HepG2 (cell line): Measurements from ENCODE around the gene DMPK. TPM values are rescaled to one million over a fixed set of nuclear protein-coding genes. Genes with fewer than 3 reads are reported as not detected.

Experiments
- BHLHE40 ChIP-seq: IDR thresholded peaks from 2 replicates; pipeline ENCODE4 v1.6.1; 2011; ENCODE audit warnings: low read length, improper control_type of control experiment
- CHCHD3 ChIP-seq: sonication (generic); formaldehyde crosslinking; IDR thresholded peaks from 2 replicates; pipeline ENCODE4 v1.8.0; 2022; ENCODE audit warnings: mild to moderate bottlenecking, missing genetic modification reagents, moderate library complexity
- CREB1 ChIP-seq, 2 experiments: fragments of 450-650 bp in 1 of 2; IDR thresholded peaks; 2 replicates each; pipeline ENCODE4 v1.6.1; 2016 to 2017; ENCODE audit warnings: control low read depth in 1 of 2, mild to moderate bottlenecking in 1 of 2, missing compliant biosample characterization in 1 of 2, missing genetic modification characterization in 1 of 2
- ESRRA ChIP-seq: sonication (generic); formaldehyde crosslinking; IDR thresholded peaks from 2 replicates; pipeline ENCODE4 v1.5.1; 2020; ENCODE audit warnings: mild to moderate bottlenecking, low read depth, missing genetic modification reagents
- FOXO1 ChIP-seq: sonication (generic); formaldehyde crosslinking; IDR thresholded peaks from 2 replicates; pipeline ENCODE4 v1.4.0; 2020; ENCODE audit warnings: missing genetic modification reagents
- HIVEP1 ChIP-seq: sonication (generic); formaldehyde crosslinking; IDR thresholded peaks from 2 replicates; pipeline ENCODE4 v1.4.0; 2020; ENCODE audit warnings: mild to moderate bottlenecking, missing genetic modification reagents
- HNF4A ChIP-seq: sonication (generic); formaldehyde crosslinking; IDR thresholded peaks from 2 replicates; pipeline ENCODE4 v1.4.0; 2020; ENCODE audit warnings: missing genetic modification reagents
- HNRNPK ChIP-seq: fragments of 200-400 bp; formaldehyde crosslinking; IDR thresholded peaks from 2 replicates; pipeline ENCODE4 v1.6.1; 2018; ENCODE audit warnings: low read length, low read depth, moderate library complexity, mild to moderate bottlenecking; ENCODE audit not compliant: poor library complexity, severe bottlenecking
- HOXA3 ChIP-seq: sonication (generic); formaldehyde crosslinking; IDR thresholded peaks from 2 replicates; pipeline ENCODE4 v1.5.0; 2020; ENCODE audit warnings: missing genetic modification reagents
- KDM5B ChIP-seq: sonication (generic); formaldehyde crosslinking; IDR thresholded peaks from 2 replicates; pipeline ENCODE4 v1.4.0; 2020; ENCODE audit warnings: missing genetic modification reagents, mild to moderate bottlenecking, borderline replicate concordance
- NFE2L1 ChIP-seq: sonication (generic); formaldehyde crosslinking; IDR thresholded peaks from 2 replicates; pipeline ENCODE4 v1.4.0; 2020; ENCODE audit warnings: missing genetic modification reagents, mild to moderate bottlenecking, borderline replicate concordance
- PCBP1 ChIP-seq: fragments of 200-400 bp; formaldehyde crosslinking; IDR thresholded peaks from 2 replicates; pipeline ENCODE4 v1.6.1; 2017; ENCODE audit warnings: mild to moderate bottlenecking, low read depth, low read length, borderline replicate concordance
- POLR2G ChIP-seq: fragments of 200-400 bp; formaldehyde crosslinking; IDR thresholded peaks from 2 replicates; pipeline ENCODE4 v1.6.1; 2018; ENCODE audit warnings: mild to moderate bottlenecking, low read depth, low read length, moderate library complexity
- PTBP1 ChIP-seq: fragments of 200-400 bp; formaldehyde crosslinking; IDR thresholded peaks from 2 replicates; pipeline ENCODE4 v1.6.1; 2018; ENCODE audit warnings: low read length, low read depth; ENCODE audit not compliant: poor library complexity, severe bottlenecking
- RFX5 ChIP-seq: IDR thresholded peaks from 2 replicates; pipeline ENCODE4 v1.6.1; 2011; ENCODE audit warnings: low read depth, low read length, improper control_type of control experiment
- SALL1 ChIP-seq: sonication (generic); formaldehyde crosslinking; IDR thresholded peaks from 2 replicates; pipeline ENCODE4 v1.8.0; 2022; ENCODE audit warnings: mild to moderate bottlenecking, missing genetic modification reagents
- TOPORS ChIP-seq: sonication (generic); formaldehyde crosslinking; IDR thresholded peaks from 2 replicates; pipeline ENCODE4 v1.8.0; 2023; ENCODE audit warnings: mild to moderate bottlenecking, missing genetic modification reagents
- TP53 ChIP-seq: sonication (generic); formaldehyde crosslinking; conservative IDR thresholded peaks from 2 replicates; pipeline ENCODE4 v1.4.0; 2020; ENCODE audit warnings: missing genetic modification reagents
- YEATS2 ChIP-seq: sonication (generic); formaldehyde crosslinking; IDR thresholded peaks from 2 replicates; pipeline ENCODE4 v1.4.0; 2020; ENCODE audit warnings: missing genetic modification reagents, borderline replicate concordance
- ZC3H13 ChIP-seq: sonication (generic); formaldehyde crosslinking; IDR thresholded peaks from 2 replicates; pipeline ENCODE4 v1.8.1; 2023; ENCODE audit warnings: mild to moderate bottlenecking, missing genetic modification reagents, moderate library complexity
- ZNF335 ChIP-seq: sonication (generic); formaldehyde crosslinking; IDR thresholded peaks from 2 replicates; pipeline ENCODE4 v1.4.0; 2020; ENCODE audit warnings: missing genetic modification reagents
- ZNF337 ChIP-seq: sonication (generic); formaldehyde crosslinking; IDR thresholded peaks from 2 replicates; pipeline ENCODE4 v1.5.1; 2020; ENCODE audit warnings: missing genetic modification reagents, low read depth, mild to moderate bottlenecking, borderline replicate concordance
- ZNF501 ChIP-seq: sonication (generic); formaldehyde crosslinking; IDR thresholded peaks from 2 replicates; pipeline ENCODE4 v1.5.1; 2020; ENCODE audit warnings: mild to moderate bottlenecking, moderate library complexity, missing genetic modification reagents
- ZNF510 ChIP-seq: sonication (generic); formaldehyde crosslinking; IDR thresholded peaks from 2 replicates; pipeline ENCODE4 v1.4.0; 2020; ENCODE audit warnings: low read depth, mild to moderate bottlenecking, missing genetic modification reagents
- ZNF563 ChIP-seq: sonication (generic); formaldehyde crosslinking; IDR thresholded peaks from 2 replicates; pipeline ENCODE4 v1.8.0; 2022; ENCODE audit warnings: mild to moderate bottlenecking, moderate library complexity, missing genetic modification reagents
- ZNF605 ChIP-seq: sonication (generic); formaldehyde crosslinking; IDR thresholded peaks from 2 replicates; pipeline ENCODE4 v1.8.0; 2022; ENCODE audit warnings: mild to moderate bottlenecking, missing genetic modification reagents
- ZNF691 ChIP-seq: sonication (generic); formaldehyde crosslinking; IDR thresholded peaks from 2 replicates; pipeline ENCODE4 v1.4.0; 2020; ENCODE audit warnings: missing genetic modification reagents, low read depth, mild to moderate bottlenecking, borderline replicate concordance
- ZNF7 ChIP-seq: IDR thresholded peaks from 2 replicates; pipeline ENCODE4 v1.6.1; 2016; ENCODE audit warnings: missing biosample characterization, missing genetic modification reagents
- ZNF746 ChIP-seq: sonication (generic); formaldehyde crosslinking; IDR thresholded peaks from 2 replicates; pipeline ENCODE4 v1.8.0; 2022; ENCODE audit warnings: mild to moderate bottlenecking, missing genetic modification reagents
- ZNF761 ChIP-seq: sonication (generic); formaldehyde crosslinking; conservative IDR thresholded peaks from 2 replicates; pipeline ENCODE4 v1.4.0; 2020; ENCODE audit warnings: mild to moderate bottlenecking, missing genetic modification reagents
- ZNF792 ChIP-seq: IDR thresholded peaks from 2 replicates; pipeline ENCODE4 v1.6.1; 2016
- polyA plus RNA-seq, 8 experiments: library from polyadenylated mRNA; depleted of rRNA in 3 of 8; stranded (reverse) in 7 of 8; unstranded in 1 of 8; fragments of >200 nt; fragmentation: Illumina TruSeq in 4 of 8; extraction: Trizol in 4 of 8; gene quantifications; 2 replicates each; pipeline versions ENCODE4 v1.2.1 to v1.2.3, GENCODE V29; 2011 to 2016; ENCODE audit warnings: low read depth in 4 of 8, missing spikeins in 1 of 8, mixed read lengths in 1 of 8; ENCODE audit not compliant: insufficient read depth in 1 of 8
- total RNA-seq, 5 experiments: library from RNA; depleted of rRNA; stranded (reverse); fragments of >200 nt; fragmentation: Illumina TruSeq; extraction: Trizol; gene quantifications; 2 replicates each; pipeline ENCODE4 v1.2.3, GENCODE V29; 2016; ENCODE audit warnings: low read depth in 1 of 5

Gene DMPK
- total and polyA plus RNA-seq, 2 of the 13 experiments (the other 11 are each of a cell fraction or from before 2014, with no cell fraction given), result 5.3 to 8.8 TPM

DNA sequence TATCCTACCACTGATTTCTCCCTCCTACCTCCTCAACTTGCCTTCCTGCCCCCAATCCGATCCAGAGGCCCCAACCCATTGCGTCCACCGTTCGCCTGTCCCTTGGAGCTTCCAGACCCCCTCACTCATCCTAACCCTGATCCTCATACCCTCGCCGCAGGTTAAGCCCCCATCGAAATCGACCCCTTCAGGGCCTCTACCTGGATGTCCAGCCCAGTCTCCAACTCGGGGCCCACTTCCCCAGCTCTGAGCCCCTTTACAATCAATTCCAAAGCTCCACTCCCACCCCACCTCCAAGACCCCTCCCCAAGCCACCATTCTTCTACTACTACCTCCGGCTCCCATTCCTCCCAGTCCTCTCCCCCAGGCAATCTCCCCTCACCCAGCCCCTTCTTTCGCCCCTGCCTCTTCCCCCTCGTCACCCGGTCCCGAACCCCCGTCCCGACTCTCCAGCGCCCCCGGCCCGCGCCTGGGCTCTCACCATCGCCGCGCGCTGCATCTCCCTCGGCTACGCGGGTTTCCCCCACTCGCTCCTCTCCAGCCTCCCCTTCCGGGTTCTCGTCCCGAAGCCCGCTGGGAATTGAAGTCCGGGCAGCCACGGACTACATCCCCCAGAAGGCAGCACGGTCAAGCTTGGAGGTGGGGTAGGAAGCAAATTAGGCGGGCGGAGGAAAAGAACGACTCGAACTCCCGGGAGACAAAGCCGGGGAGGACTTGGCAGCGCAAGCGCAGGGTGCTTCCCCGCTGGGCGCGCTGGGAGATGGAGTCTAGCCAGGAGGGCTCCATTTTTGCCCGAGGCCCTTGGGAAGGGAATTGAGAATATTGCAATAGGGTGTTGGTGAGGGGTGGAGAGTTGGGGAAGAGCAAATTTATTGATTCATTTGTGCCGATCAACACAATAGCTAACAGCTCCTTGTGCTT, 51.7 kb downstream of the DMPK start, which contains the start of gene FBXO46 (continued):
- peak; percentile 64; the same call in 1 of the 2 replicates for TF ChIP-seq ZNF746 (CRISPR knock-in tag)
- TF ChIP-seq ZNF7 (CRISPR knock-in tag), result no peak
- 0 out of 2 replicates have a peak, but pooled peaks have one; percentile 58 for TF ChIP-seq TP53 (CRISPR knock-in tag)
- TF ChIP-seq ZNF501, result peak; percentile 81
- TF ChIP-seq CHCHD3 (CRISPR knock-in tag), result 0 out of 2 replicates have a peak, but pooled peaks have one; percentile 27
- no peak for TF ChIP-seq ZNF337 (CRISPR knock-in tag)
- no peak for TF ChIP-seq BHLHE40
- peak; percentile 66 for TF ChIP-seq ZNF605
- TF ChIP-seq ZNF335 (CRISPR knock-in tag), result peak; percentile 33; the same call in 1 of the 2 replicates
- TF ChIP-seq PTBP1, result peak; percentile 71
- TF ChIP-seq CREB1 (IDR thresholded peaks at IDR 0.05), result peak; percentile 49; the same call in 1 of the 2 replicates
- TF ChIP-seq CREB1 (CRISPR knock-in tag; IDR thresholded peaks at IDR 0.05), result peak; percentile 79
- peak; percentile 66 for TF ChIP-seq HOXA3 (CRISPR knock-in tag)
- peak; percentile 73; the same call in 1 of the 2 replicates for TF ChIP-seq ZC3H13 (CRISPR knock-in tag)
- TF ChIP-seq ESRRA (CRISPR knock-in tag), result peak; percentile 64; the same call in 1 of the 2 replicates
- TF ChIP-seq ZNF563 (CRISPR knock-in tag), result peak; percentile 89
- peak; percentile 63; the same call in 1 of the 2 replicates for TF ChIP-seq ZNF510
- TF ChIP-seq FOXO1 (CRISPR knock-in tag), result peak; percentile 33; the same call in 1 of the 2 replicates
- TF ChIP-seq NFE2L1, result no peak
- 0 out of 2 replicates have a peak, but pooled peaks have one; percentile 46 for TF ChIP-seq ZNF792 (CRISPR knock-in tag)
- TF ChIP-seq YEATS2 (CRISPR knock-in tag), result peak; percentile 66; the same call in 1 of the 2 replicates
- no peak for TF ChIP-seq TOPORS (CRISPR knock-in tag)
- TF ChIP-seq RFX5, result 0 out of 2 replicates have a peak, but pooled peaks have one; percentile 11
- TF ChIP-seq SALL1, result peak; percentile 71
- peak; percentile 81; the same call in 1 of the 2 replicates for TF ChIP-seq ZNF761 (CRISPR knock-in tag)
- peak; percentile 88 for TF ChIP-seq POLR2G
- peak; percentile 13; the same call in 1 of the 2 replicates for TF ChIP-seq HNF4A (CRISPR knock-in tag)
- peak; percentile 98 for TF ChIP-seq HNRNPK
- TF ChIP-seq KDM5B (CRISPR knock-in tag), result peak; percentile 68; the same call in 1 of the 2 replicates
- peak; percentile 39; the same call in 1 of the 2 replicates for TF ChIP-seq ZNF691 (CRISPR knock-in tag)
- TF ChIP-seq HIVEP1 (CRISPR knock-in tag), result peak; percentile 80
- TF ChIP-seq PCBP1, result peak; percentile 96; the same call in 1 of the 2 replicates
